Skeletal muscle tissue (tissue), 4 donors: ENCODE measurements around the gene SPDYE16. TPM values are rescaled to one million over a fixed set of nuclear protein-coding genes. Genes with fewer than 3 reads are reported as not detected.
A peak's percentile ranks its signal among the peaks of the same experiment; 100 is the strongest.
"Not testable (repeated sequence)": the region's sequence is repeated elsewhere in the genome, so short reads cannot be mapped to it uniquely, and the experiment has no call there.

Experiments
- H3K27ac ChIP-seq: one replicate; pipeline ENCODE4 v1.7.0; 2013; ENCODE audit warnings: mild to moderate bottlenecking, low read depth, low read length, inconsistent platforms
- H3K27me3 ChIP-seq, 3 donors: one replicate each; pipeline ENCODE4 v1.7.0; 2013; ENCODE audit warnings: low read length in 3 of 3; ENCODE audit not compliant: control insufficient read depth in 3 of 3, insufficient read depth in 3 of 3
- H3K36me3 ChIP-seq, 3 donors: one replicate each; pipeline ENCODE4 v1.7.0; 2013; ENCODE audit warnings: low read length in 3 of 3; ENCODE audit not compliant: control insufficient read depth in 3 of 3, insufficient read depth in 3 of 3
- H3K4me1 ChIP-seq, 3 donors: one replicate each; pipeline ENCODE4 v1.7.0; 2013; ENCODE audit warnings: low read length in 3 of 3, mild to moderate bottlenecking in 3 of 3; ENCODE audit not compliant: control insufficient read depth in 3 of 3, insufficient read depth in 3 of 3
- H3K4me3 ChIP-seq, 3 donors: one replicate each; pipeline ENCODE4 v1.7.0; 2013; ENCODE audit warnings: low read length in 3 of 3
- H3K9ac ChIP-seq, 3 donors: one replicate each; pipeline ENCODE4 v1.7.0; 2013; ENCODE audit warnings: low read length in 3 of 3, mild to moderate bottlenecking in 3 of 3, moderate library complexity in 2 of 3, low read depth in 1 of 3
- H3K9me3 ChIP-seq, 3 donors: one replicate each; pipeline ENCODE4 v1.7.0; 2013; ENCODE audit warnings: low read length in 3 of 3; ENCODE audit not compliant: control insufficient read depth in 3 of 3
- total RNA-seq: library from RNA; depleted of rRNA; stranded (reverse); fragments of >200 nt; gene quantifications from one replicate; pipeline ENCODE4 v1.2.3, GENCODE V29; 2014
- donor health status: Osteomylitis.

SPDYE16 gene
- total RNA-seq, 1 donor from 2014 or later, result not detected

- peak overlapping the region; percentile 70 to 77 (median 71) for H3K4me3 ChIP-seq
- H3K27me3 ChIP-seq, H3K4me1 ChIP-seq, H3K9me3 ChIP-seq, H3K36me3 ChIP-seq: not testable (repeated sequence)
- H3K9ac ChIP-seq, result peak overlapping the region; percentile 74 to 87 (median 86)
- H3K27ac ChIP-seq, result peak overlapping the region; percentile 90
These were observed 6.8 kb upstream of the SPDYE16 start for GRCh38 chr7:76549855-76550248.

- not testable (repeated sequence) for H3K4me1 ChIP-seq, H3K36me3 ChIP-seq, H3K27me3 ChIP-seq, H3K9me3 ChIP-seq
- H3K9ac ChIP-seq, result peak overlapping the region; percentile 74 to 87 (median 86)
- H3K4me3 ChIP-seq, result peak overlapping the region; percentile 70 to 77 (median 71)
- H3K27ac ChIP-seq, result peak overlapping the region; percentile 90
These were observed 6.1 kb upstream of the SPDYE16 start for GRCh38 chr7:76549025-76549854.

- not testable (repeated sequence) for H3K9ac ChIP-seq, H3K9me3 ChIP-seq, H3K36me3 ChIP-seq, H3K27ac ChIP-seq, H3K27me3 ChIP-seq, H3K4me3 ChIP-seq, H3K4me1 ChIP-seq
These were observed 11.5 kb downstream of the SPDYE16 start for GRCh38 chr7:76531643-76532042.

DNA sequence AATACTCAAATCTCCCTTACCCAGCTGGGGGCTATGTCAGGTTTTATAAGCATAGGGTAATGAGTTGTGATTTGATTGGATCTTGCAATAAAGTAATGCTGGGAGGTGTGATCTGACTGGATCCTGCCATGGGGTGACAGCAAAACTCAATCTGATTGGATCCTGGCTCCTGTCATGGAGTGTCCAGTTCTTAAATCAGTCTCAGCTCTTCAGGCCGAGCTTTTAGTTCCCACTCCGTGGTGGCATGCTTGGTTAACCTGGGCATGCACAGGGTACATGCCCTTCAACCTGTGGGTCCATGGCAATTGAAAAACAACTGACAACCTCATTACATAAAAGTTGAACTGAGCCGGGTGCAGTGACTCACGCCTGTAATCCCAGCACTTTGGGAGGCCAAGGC is 16.9 kb downstream of the SPDYE16 start:
- not testable (repeated sequence) for H3K9me3 ChIP-seq, H3K4me1 ChIP-seq, H3K9ac ChIP-seq, H3K27ac ChIP-seq, H3K27me3 ChIP-seq, H3K4me3 ChIP-seq, H3K36me3 ChIP-seq

DNA sequence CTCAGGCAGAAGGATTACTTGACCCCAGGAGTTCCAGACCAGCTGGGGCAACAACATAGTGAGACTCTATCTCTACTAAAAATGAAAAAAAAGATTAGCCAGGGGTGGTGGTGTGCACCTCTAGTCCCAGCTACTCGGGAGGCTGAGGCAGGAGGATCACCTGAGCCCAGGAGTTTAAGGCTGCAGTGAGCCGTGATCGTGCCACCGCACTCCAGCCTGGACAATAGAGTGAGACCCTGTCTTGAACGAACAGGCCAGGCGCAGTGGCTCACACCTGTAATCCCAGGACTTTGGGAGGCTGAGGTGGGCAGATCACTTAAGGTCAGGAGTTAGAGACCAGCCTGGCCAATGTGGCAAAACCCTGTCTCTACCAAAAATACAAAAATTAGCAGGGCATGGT is 26.2 kb downstream of the SPDYE16 start:
- H3K27ac ChIP-seq, H3K9ac ChIP-seq, H3K4me3 ChIP-seq, H3K36me3 ChIP-seq, H3K9me3 ChIP-seq, H3K27me3 ChIP-seq, H3K4me1 ChIP-seq: not testable (repeated sequence)

- Histone ChIP-seq H3K9me3 (no peaks in the 10 kb centered on the region), H3K4me3 (peak overlapping the region in 2 of 3 donors; percentile 40 to 56), H3K27ac (no peak overlapping the region), H3K36me3 (no peaks in the 10 kb centered on the region), H3K4me1 (peaks cover 0 to 6% (median 3%) of the 10 kb centered on the region in 3 donors), H3K27me3 (no peaks in the 10 kb centered on the region), H3K9ac (no peak overlapping the region)
These were observed 27.1 kb downstream of the SPDYE16 start for GRCh38 chr7:76515999-76516443.

DNA sequence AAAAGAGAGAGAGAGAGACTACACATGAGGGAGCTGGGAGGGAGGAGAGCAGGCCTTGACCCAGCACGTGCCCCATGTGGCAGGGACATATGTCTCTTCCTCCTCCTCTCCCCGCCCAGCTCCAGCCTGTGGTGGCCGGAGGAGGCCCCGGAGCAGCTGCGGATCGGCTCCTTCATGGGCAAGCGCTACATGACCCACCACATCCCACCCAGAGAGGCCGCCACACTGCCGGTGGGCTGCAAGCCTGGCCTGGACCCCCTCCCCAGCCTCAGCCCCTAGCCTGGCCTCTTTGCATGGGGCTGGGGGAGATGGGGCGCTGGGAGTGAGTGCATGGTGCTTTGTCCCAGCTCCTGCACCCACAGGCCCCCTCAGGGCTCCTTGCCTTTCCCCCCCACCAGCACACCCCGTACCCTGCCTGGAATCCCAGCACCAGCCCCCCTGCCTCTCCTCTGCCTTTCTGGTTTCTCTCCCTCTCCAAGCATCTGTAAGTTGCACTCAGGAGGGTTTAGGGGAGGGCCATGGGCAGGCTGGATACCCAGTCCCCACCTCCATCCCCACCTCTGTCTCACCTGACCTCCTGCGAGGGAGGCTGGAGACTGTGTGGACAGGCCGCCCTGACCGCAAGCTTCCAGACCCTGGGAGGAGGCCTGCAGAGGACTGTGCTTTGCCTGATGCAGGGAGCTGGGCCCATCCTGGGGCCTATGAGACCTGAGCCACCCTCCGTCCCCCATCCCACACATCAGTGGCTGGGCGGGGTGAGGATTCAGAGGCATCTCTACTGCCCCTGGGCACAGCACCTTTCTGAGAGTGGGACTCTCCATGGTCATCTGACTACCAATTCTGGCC is 27.9 kb downstream of the SPDYE16 start:
- Histone ChIP-seq H3K27ac (no peak overlapping the region), H3K4me1 (peaks cover 0 to 6% (median 3%) of the 10 kb centered on the region in 3 donors), H3K9me3 (no peaks in the 10 kb centered on the region), H3K9ac (no peak overlapping the region), H3K36me3 (no peaks in the 10 kb centered on the region), H3K4me3 (no peak overlapping the region), H3K27me3 (no peaks in the 10 kb centered on the region)

GRCh38 chr7:76513817-76514799 is 29.0 kb downstream of the SPDYE16 start:
- no peaks in the 10 kb centered on the region for H3K9me3 ChIP-seq
- no peaks in the 10 kb centered on the region for H3K36me3 ChIP-seq
- no peak overlapping the region for H3K4me3 ChIP-seq
- no peak overlapping the region for H3K9ac ChIP-seq
- H3K27ac ChIP-seq, result no peak overlapping the region
- no peaks in the 10 kb centered on the region for H3K27me3 ChIP-seq
- peaks cover 0 to 6% (median 3%) of the 10 kb centered on the region in 3 donors for H3K4me1 ChIP-seq

DNA sequence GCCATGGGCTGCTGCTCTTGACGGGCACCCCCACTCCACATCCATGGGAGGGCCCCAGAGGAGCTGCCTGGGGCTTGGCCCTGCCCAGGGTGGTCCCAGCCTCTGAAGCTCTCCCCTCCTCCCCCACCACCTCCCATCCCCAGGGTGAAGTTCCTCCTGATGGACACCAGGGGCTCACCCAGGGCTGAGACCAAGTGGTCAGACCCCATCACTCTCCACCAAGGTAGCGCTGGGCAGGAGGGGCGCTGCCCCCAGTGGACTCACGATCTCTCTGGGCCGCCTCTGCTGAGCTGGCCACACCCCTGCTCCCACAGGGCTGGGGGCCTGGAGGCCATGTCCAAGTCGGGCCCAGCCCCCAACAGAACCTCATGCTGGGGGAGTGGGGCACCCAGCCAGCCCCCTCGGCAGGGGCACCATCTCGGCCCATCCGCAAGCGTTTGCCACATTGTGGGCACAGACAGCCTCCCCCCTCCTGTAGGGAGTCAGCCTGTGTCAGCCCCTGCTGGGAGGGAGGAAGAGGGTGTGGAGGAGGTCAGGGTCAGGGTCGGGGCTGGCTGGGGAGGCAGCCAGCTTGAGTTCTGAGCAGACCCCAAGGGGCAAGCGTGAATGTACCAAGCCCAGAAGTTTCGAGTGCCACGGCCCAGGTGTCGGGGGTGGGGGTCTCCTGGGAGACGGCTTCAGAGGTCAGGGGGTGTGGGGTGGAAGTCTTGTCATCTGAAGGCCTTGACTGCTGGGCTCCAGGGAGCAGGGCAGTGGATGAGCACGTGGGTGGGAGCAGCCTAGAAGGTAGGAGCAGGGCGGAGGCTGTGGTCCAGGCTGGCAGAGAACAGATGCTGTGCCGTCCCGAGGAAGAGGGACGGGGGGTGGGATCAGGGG is 29.9 kb downstream of the SPDYE16 start:
- Histone ChIP-seq H3K4me1 (peaks cover 0 to 6% (median 3%) of the 10 kb centered on the region in 3 donors), H3K36me3 (no peaks in the 10 kb centered on the region), H3K9me3 (no peaks in the 10 kb centered on the region), H3K27ac (no peak overlapping the region), H3K9ac (no peak overlapping the region), H3K4me3 (no peak overlapping the region), H3K27me3 (no peaks in the 10 kb centered on the region)
